ENCODE data around the gene HOXB13. TPM values are rescaled to one million over a fixed set of nuclear protein-coding genes. Genes with fewer than 3 reads are reported as not detected.

The HOXB13 gene
- total and polyA plus RNA-seq, 2 experiments from 2014 or later: not detected

GRCh38 chr17:48738424-48738802 lies 9.9 kb upstream of the HOXB13 start:
- Histone ChIP-seq H3F3A (ENCODE audit: insufficient read depth) (no peaks in the 10 kb centered on the region), H3K4me1 (ENCODE audit: insufficient read depth) (no peaks in the 10 kb centered on the region), H3K27me3 (replicated peaks; ENCODE audit: insufficient read depth) (peaks cover 99% of the 10 kb centered on the region), H3K27ac (no peak overlapping the region), H3K9me3 (ENCODE audit: low read depth) (no peaks in the 10 kb centered on the region), H2AFZ (no peak overlapping the region), H3K9ac (no peak overlapping the region), H3K4me2 (ENCODE audit: unreplicated experiment) (no peak overlapping the region), H3K36me3 (ENCODE audit: low read depth) (no peaks in the 10 kb centered on the region), H3K79me2 (ENCODE audit: insufficient read depth) (no peaks in the 10 kb centered on the region), H3K9me2 (ENCODE audit: insufficient read depth) (no peaks in the 10 kb centered on the region), H4K20me1 (ENCODE audit: insufficient read depth) (no peaks in the 10 kb centered on the region), H3K4me3 (no peak overlapping the region)
- in situ Hi-C loops (cut with MboI): no loop called here
- no peak for DNase-seq
- TF ChIP-seq EZH2phosphoT487 (IDR thresholded peaks at IDR 0.05; ENCODE audit: insufficient read depth, low read depth) (no peak), EZH2 (IDR thresholded peaks at IDR 0.05; ENCODE audit: insufficient read depth, poor library complexity, severe bottlenecking) (no peak)
- whole genome bisulfite sequencing, 2 experiments (ENCODE audit: low coverage in 1 of 2, low lambda C conversion rate in 2 of 2, missing lambda C conversion rate in 2 of 2): 6% methylated on average over 11 of the region's 11 CpGs

GRCh38 chr17:48737330-48738043 lies 8.9 kb upstream of the HOXB13 start:
- Histone ChIP-seq H3K9me2 (ENCODE audit: insufficient read depth) (no peaks in the 10 kb centered on the region), H3F3A (ENCODE audit: insufficient read depth) (no peaks in the 10 kb centered on the region), H3K4me2 (ENCODE audit: unreplicated experiment) (no peak overlapping the region), H3K27me3 (replicated peaks; ENCODE audit: insufficient read depth) (peaks cover 99% of the 10 kb centered on the region), H3K79me2 (ENCODE audit: insufficient read depth) (no peaks in the 10 kb centered on the region), H3K9me3 (ENCODE audit: low read depth) (no peaks in the 10 kb centered on the region), H3K4me3 (no peak overlapping the region), H3K27ac (no peak overlapping the region), H4K20me1 (ENCODE audit: insufficient read depth) (no peaks in the 10 kb centered on the region), H3K9ac (no peak overlapping the region), H3K4me1 (ENCODE audit: insufficient read depth) (no peaks in the 10 kb centered on the region), H2AFZ (no peak overlapping the region), H3K36me3 (ENCODE audit: low read depth) (no peaks in the 10 kb centered on the region)
- in situ Hi-C loops (cut with MboI): no loop called here
- 39 to 46% methylated on average over 4 of the region's 4 CpGs for WGBS, 2 experiments (ENCODE audit: low coverage in 1 of 2, low lambda C conversion rate in 2 of 2, missing lambda C conversion rate in 2 of 2)
- no peak for DNase-seq
- TF ChIP-seq EZH2phosphoT487 (IDR thresholded peaks at IDR 0.05; ENCODE audit: insufficient read depth, low read depth) (no peak), EZH2 (IDR thresholded peaks at IDR 0.05; ENCODE audit: insufficient read depth, poor library complexity, severe bottlenecking) (no peak)

DNA sequence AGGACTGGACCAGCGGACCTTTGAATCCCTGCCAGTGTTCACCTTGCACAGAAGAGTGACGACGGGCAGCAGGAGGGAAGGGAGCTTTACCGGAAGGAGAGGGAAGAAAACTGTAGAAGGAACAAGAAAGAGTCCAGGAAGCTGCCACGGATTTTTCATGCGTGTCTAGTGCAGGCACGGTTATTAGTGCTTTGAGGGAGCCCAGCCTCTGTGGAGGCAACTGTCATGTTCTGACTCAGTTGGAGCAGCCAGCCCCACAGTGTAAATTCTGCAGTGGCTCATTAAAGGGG lies 6.5 kb upstream of the HOXB13 start:
- H4K20me1 ChIP-seq (ENCODE audit: insufficient read depth): no peaks in the 10 kb centered on the region
- H3K27ac ChIP-seq: no peak overlapping the region
- in situ Hi-C loops (cut with MboI): no loop called here
- no peak overlapping the region for H3K4me2 ChIP-seq (ENCODE audit: unreplicated experiment)
- DNase-seq: no peak
- H3K4me1 ChIP-seq (ENCODE audit: insufficient read depth): no peaks in the 10 kb centered on the region
- no peaks in the 10 kb centered on the region for H3K36me3 ChIP-seq (ENCODE audit: low read depth)
- no peaks in the 10 kb centered on the region for H3F3A ChIP-seq (ENCODE audit: insufficient read depth)
- no peaks in the 10 kb centered on the region for H3K9me2 ChIP-seq (ENCODE audit: insufficient read depth)
- 1 to 3% methylated on average over 7 of the region's 7 CpGs for WGBS, 2 experiments (ENCODE audit: low coverage in 1 of 2, low lambda C conversion rate in 2 of 2, missing lambda C conversion rate in 2 of 2)
- no peak overlapping the region for H3K9ac ChIP-seq
- H2AFZ ChIP-seq: no peak overlapping the region
- no peak overlapping the region for H3K4me3 ChIP-seq
- peaks cover 98% of the 10 kb centered on the region for H3K27me3 ChIP-seq (replicated peaks; ENCODE audit: insufficient read depth)
- no peaks in the 10 kb centered on the region for H3K9me3 ChIP-seq (ENCODE audit: low read depth)
- H3K79me2 ChIP-seq (ENCODE audit: insufficient read depth): no peaks in the 10 kb centered on the region
- TF ChIP-seq EZH2phosphoT487 (IDR thresholded peaks at IDR 0.05; ENCODE audit: insufficient read depth, low read depth) (no peak), EZH2 (IDR thresholded peaks at IDR 0.05; ENCODE audit: insufficient read depth, poor library complexity, severe bottlenecking) (no peak)

- 4 to 6% methylated on average over 14 of the region's 14 CpGs for WGBS, 2 experiments (ENCODE audit: low coverage in 1 of 2, low lambda C conversion rate in 2 of 2, missing lambda C conversion rate in 2 of 2)
- no peak for DNase-seq
- H4K20me1 ChIP-seq (ENCODE audit: insufficient read depth): no peaks in the 10 kb centered on the region
- H3K9ac ChIP-seq: no peak overlapping the region
- no peaks in the 10 kb centered on the region for H3K36me3 ChIP-seq (ENCODE audit: low read depth)
- H3K4me1 ChIP-seq (ENCODE audit: insufficient read depth): no peaks in the 10 kb centered on the region
- H3K4me3 ChIP-seq: no peak overlapping the region
- no peaks in the 10 kb centered on the region for H3K9me3 ChIP-seq (ENCODE audit: low read depth)
- TF ChIP-seq EZH2phosphoT487 (IDR thresholded peaks at IDR 0.05; ENCODE audit: insufficient read depth, low read depth) (0 out of 2 replicates have a peak, but pooled peaks have one; percentile 10), EZH2 (IDR thresholded peaks at IDR 0.05; ENCODE audit: insufficient read depth, poor library complexity, severe bottlenecking) (no peak)
- H2AFZ ChIP-seq: no peak overlapping the region
- H3F3A ChIP-seq (ENCODE audit: insufficient read depth): no peaks in the 10 kb centered on the region
- no peaks in the 10 kb centered on the region for H3K79me2 ChIP-seq (ENCODE audit: insufficient read depth)
- in situ Hi-C loops (cut with MboI): no loop called here
- H3K4me2 ChIP-seq (ENCODE audit: unreplicated experiment): no peak overlapping the region
- H3K27me3 ChIP-seq (replicated peaks; ENCODE audit: insufficient read depth): peaks cover 98% of the 10 kb centered on the region
- no peak overlapping the region for H3K27ac ChIP-seq
- H3K9me2 ChIP-seq (ENCODE audit: insufficient read depth): no peaks in the 10 kb centered on the region
Observed at GRCh38 chr17:48734333-48735061, 5.9 kb upstream of the HOXB13 start.
